Transverse colon (tissue), 4 donors: ENCODE data around the gene C3orf62. TPM values are rescaled to one million over a fixed set of nuclear protein-coding genes. Genes with fewer than 3 reads are reported as not detected.
A peak's percentile ranks its signal among the peaks of the same experiment; 100 is the strongest.

Experiments
- DNase-seq: peaks from one replicate; pipeline ENCODE4 v3.0.0-alpha.2; 2019
- H3K27ac ChIP-seq, 4 donors: fragments of 200-600 bp; sonication (generic); 2 replicates each; pipeline ENCODE4 v1.5.1; 2016 to 2018; ENCODE audit warnings: inconsistent platforms in 4 of 4
- H3K27me3 ChIP-seq: fragments of 200-600 bp; sonication (generic); 2 replicates; pipeline ENCODE4 v1.5.1; 2017; ENCODE audit warnings: inconsistent platforms
- H3K36me3 ChIP-seq, 4 donors: fragments of 200-600 bp; sonication (generic); 2 replicates each; pipeline ENCODE4 v1.5.1; 2017 to 2019; ENCODE audit warnings: inconsistent platforms in 4 of 4
- H3K4me1 ChIP-seq, 4 donors: fragments of 200-600 bp; sonication (generic); 2 replicates each; pipeline ENCODE4 v1.5.1; 2017 to 2020; ENCODE audit warnings: inconsistent platforms in 4 of 4
- H3K4me3 ChIP-seq, 4 donors: fragments of 200-600 bp; sonication (generic); 1 replicate in 1 of 4; 2 replicates in 3 of 4; pipeline versions ENCODE4 v1.5.1 to v1.6.1; 2017 to 2019; ENCODE audit warnings: inconsistent platforms in 4 of 4
- H3K9me3 ChIP-seq, 2 donors: fragments of 200-600 bp; sonication (generic); 2 replicates each; pipeline ENCODE4 v1.5.1; 2017 to 2019; ENCODE audit warnings: inconsistent platforms in 2 of 2
- CTCF ChIP-seq, 5 experiments: fragments of 200-600 bp in 3 of 5; fragments of 450-650 bp in 2 of 5; sonication (generic) in 3 of 5; IDR thresholded peaks; 1 replicate in 2 of 5; 2 replicates in 3 of 5; pipeline ENCODE4 v1.5.1; 2016 to 2017; ENCODE audit warnings: antibody characterized with exemption in 5 of 5, inconsistent platforms in 3 of 5, mild to moderate bottlenecking in 2 of 5, moderate library complexity in 1 of 5
- EP300 ChIP-seq: sonication (generic); formaldehyde crosslinking; IDR thresholded peaks from one replicate; pipeline ENCODE4 v1.6.1; 2017; ENCODE audit warnings: antibody characterized with exemption, low read depth
- POLR2A ChIP-seq: fragments of 450-650 bp; IDR thresholded peaks from one replicate; pipeline ENCODE4 v1.6.1; 2016; ENCODE audit warnings: antibody characterized with exemption, mild to moderate bottlenecking, moderate library complexity
- POLR2AphosphoS5 ChIP-seq, 3 donors: sonication (generic); formaldehyde crosslinking; IDR thresholded peaks; one replicate each; pipeline ENCODE4 v1.6.1; 2016; ENCODE audit warnings: antibody characterized with exemption in 3 of 3
- WGBS, 2 donors: methylation state at CpG; one replicate each; pipeline ENCODE4 v1.1.5; 2018; ENCODE audit warnings: low coverage in 1 of 2; 5-methylcytosine and 5-hydroxymethylcytosine counted together
- in situ Hi-C, 4 donors: fragments of 200-750 bp; cut with MboI; loops; one replicate each; pipeline versions ENCODE4 v1.15.0 to v1.15.1; 2017; ENCODE audit warnings: low sequenced_read_pairs in 3 of 4, low pct_ligation_motif_present in 1 of 4, low pct_unique_long_range_greater_than_20kb in 1 of 4
- intact Hi-C: fragments of 100-400 bp; cut with DNase I; formaldehyde crosslinking; loops from one replicate; pipeline ENCODE4 v1.15.1; 2023; ENCODE audit warnings: low total_unique reads
- total RNA-seq, 4 donors: library from RNA; depleted of rRNA; stranded (reverse); fragments of >200 nt; gene quantifications; one replicate each; pipeline ENCODE4 v1.1.0, GENCODE V29; 2016

C3orf62 gene
- total RNA-seq, 4 donors from 2014 or later: 2.4 to 13.5 (median 5.3) TPM

DNA sequence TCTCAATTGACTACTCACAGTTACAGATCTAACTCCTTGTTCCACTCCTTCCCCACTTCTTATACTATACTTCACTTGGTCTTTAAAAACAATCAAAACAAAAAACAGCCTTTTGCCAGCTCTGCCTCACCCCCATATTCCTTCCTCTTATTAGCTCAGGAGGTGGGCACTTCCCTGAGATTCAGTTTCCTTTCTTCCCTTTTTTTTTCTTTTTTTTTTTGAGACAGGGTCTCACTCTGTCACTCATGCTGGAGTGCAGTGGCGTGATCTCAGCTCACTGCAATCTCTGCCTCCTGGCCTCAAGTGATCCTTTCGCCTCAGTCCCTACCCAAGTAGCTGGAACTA lies 6.9 kb downstream of the C3orf62 start:
- no peak for TF ChIP-seq CTCF (IDR thresholded peaks at IDR 0.05)
- no peak for TF ChIP-seq EP300
- intact Hi-C loops: no loop called here

GRCh38 chr3:49269443-49270155 lies 7.4 kb downstream of the C3orf62 start:
- in situ Hi-C loops (no loop called here), intact Hi-C loops (no loop called here)
- Histone ChIP-seq H3K36me3 (no peaks in the 10 kb centered on the region), H3K9me3 (no peaks in the 10 kb centered on the region), H3K27me3 (no peaks in the 10 kb centered on the region), H3K4me1 (peaks cover 0 to 8% (median 0%) of the 10 kb centered on the region in 4 donors), H3K4me3 (no peak overlapping the region), H3K27ac (no peak overlapping the region)
- 89 to 100% methylated on average over 3 of the region's 3 CpGs for WGBS, 2 donors
- DNase-seq: no peak
- no peak for TF ChIP-seq EP300
- TF ChIP-seq POLR2A: no peak
- TF ChIP-seq POLR2AphosphoS5 (IDR thresholded peaks at IDR 0.05): no peak

More for the DNA sequence above, 6.9 kb downstream of the C3orf62 start:
- no peak overlapping the region for H3K4me3 ChIP-seq
- no peaks in the 10 kb centered on the region for H3K27me3 ChIP-seq
- no peaks in the 10 kb centered on the region for H3K9me3 ChIP-seq
- no peak overlapping the region for H3K27ac ChIP-seq
- no peak for DNase-seq
- WGBS, 2 donors: 93 to 100% methylated on average over 1 to 2 of the region's 2 CpGs
- in situ Hi-C loops: no loop called here
- H3K4me1 ChIP-seq: peaks cover 0 to 8% (median 0%) of the 10 kb centered on the region in 4 donors
- H3K36me3 ChIP-seq: no peaks in the 10 kb centered on the region

GRCh38 chr3:49266410-49267095 lies 10.5 kb downstream of the C3orf62 start:
- WGBS, 2 donors: 63 to 80% methylated on average over 1 to 5 of the region's 5 CpGs
- in situ Hi-C loops: no loop called here
- TF ChIP-seq CTCF (IDR thresholded peaks at IDR 0.05): no peak
- TF ChIP-seq POLR2A: no peak
- no peak for TF ChIP-seq EP300
- TF ChIP-seq POLR2AphosphoS5 (IDR thresholded peaks at IDR 0.05): no peak
- Histone ChIP-seq H3K4me1 (peaks cover 0 to 8% (median 0%) of the 10 kb centered on the region in 4 donors), H3K9me3 (no peaks in the 10 kb centered on the region), H3K36me3 (no peaks in the 10 kb centered on the region), H3K27me3 (no peaks in the 10 kb centered on the region), H3K27ac (peak overlapping the region; percentile 11 to 44 (median 33)), H3K4me3 (no peak overlapping the region)
- intact Hi-C loops: no loop called here
- no peak for DNase-seq

DNA sequence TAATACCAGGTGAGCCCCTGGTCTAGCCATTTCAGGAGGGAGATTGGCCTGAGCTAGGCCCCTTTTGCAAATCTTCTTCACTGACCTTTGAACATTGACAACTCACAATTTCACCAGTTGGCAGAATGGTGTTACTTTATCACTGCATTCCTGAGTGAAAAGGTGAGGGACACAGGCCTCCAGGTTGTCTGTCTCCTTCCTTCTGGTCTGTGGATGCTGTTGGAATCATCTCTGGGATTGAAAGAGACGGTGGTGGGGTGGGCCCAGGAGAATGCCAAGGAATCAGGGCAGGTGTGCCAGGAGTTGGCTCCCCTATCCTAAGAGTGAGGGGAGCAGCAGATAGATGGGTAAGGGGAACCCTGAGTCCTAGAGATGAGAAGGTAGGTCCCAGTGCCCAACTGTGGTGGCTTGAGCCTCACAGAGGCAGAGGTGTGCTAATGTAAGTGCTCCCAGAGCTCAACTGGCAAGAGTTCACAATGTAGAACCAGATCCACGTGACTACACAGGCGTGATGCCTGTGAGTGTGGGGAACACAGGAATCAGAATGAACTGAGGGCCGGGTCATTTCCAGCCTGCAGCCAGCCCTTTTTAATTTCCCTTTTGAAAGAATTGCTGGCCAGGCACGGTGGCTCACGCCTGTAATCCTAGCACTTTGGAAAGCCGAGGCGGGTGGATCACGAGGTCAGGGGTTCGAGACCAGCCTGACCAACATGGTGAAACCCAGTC lies 11.2 kb downstream of the C3orf62 start:
- Histone ChIP-seq H3K4me3 (no peak overlapping the region), H3K27ac (peak overlapping the region; percentile 11 to 44 (median 33)), H3K36me3 (no peaks in the 10 kb centered on the region), H3K27me3 (no peaks in the 10 kb centered on the region), H3K4me1 (peaks cover 0 to 8% (median 0%) of the 10 kb centered on the region in 4 donors), H3K9me3 (no peaks in the 10 kb centered on the region)
- 90% methylated on average over 4 to 10 of the region's 10 CpGs for WGBS, 2 donors
- no peak for TF ChIP-seq CTCF (IDR thresholded peaks at IDR 0.05)
- no peak for TF ChIP-seq POLR2AphosphoS5 (IDR thresholded peaks at IDR 0.05)
- no peak for TF ChIP-seq EP300
- no peak for TF ChIP-seq POLR2A
- in situ Hi-C loops: no loop called here
- intact Hi-C loops: no loop called here
- DNase-seq: no peak
